OCI-LY3 (cell line): Measurements from ENCODE around the gene ZNF248.

Experiments
- H2AFZ ChIP-seq: fragments of 200-600, 300-600 bp; shearing (Covaris generic); 2 replicates; pipeline ENCODE4 v1.6.0; 2014; ENCODE audit warnings: antibody characterized with exemption, low read depth, low read length
- H3K27ac ChIP-seq: fragments of 200-600, 300-600 bp; sonication (generic); 2 replicates; pipeline ENCODE4 v1.5.1; 2014; ENCODE audit warnings: mild to moderate bottlenecking, low read length, moderate library complexity, mixed read lengths
- H3K27me3 ChIP-seq: fragments of 200-600, 300-600 bp; sonication (generic); 2 replicates; pipeline ENCODE4 v1.6.1; 2014; ENCODE audit warnings: low read depth, low read length, mixed read lengths
- H3K36me3 ChIP-seq: fragments of 200-600, 300-600 bp; sonication (generic); replicated peaks from 2 replicates; pipeline ENCODE3; 2014; ENCODE audit warnings: low read depth, low read length, mixed read lengths
- H3K4me1 ChIP-seq: fragments of 300-600, 200-600 bp; sonication (generic); 2 replicates; pipeline ENCODE4 v1.6.1; 2014; ENCODE audit warnings: low read length, mixed read lengths
- H3K4me2 ChIP-seq: fragments of 200-600, 300-600 bp; sonication (generic); 2 replicates; pipeline ENCODE4 v1.6.1; 2014; ENCODE audit warnings: low read length, mixed read lengths
- H3K4me3 ChIP-seq: fragments of 300-600, 200-600 bp; sonication (generic); 2 replicates; pipeline ENCODE4 v1.5.1; 2014; ENCODE audit warnings: antibody characterized with exemption, mild to moderate bottlenecking, low read length, moderate library complexity
- H3K79me2 ChIP-seq: fragments of 300-600, 200-600 bp; shearing (Covaris generic); 2 replicates; pipeline ENCODE4 v1.6.1; 2014; ENCODE audit warnings: mild to moderate bottlenecking, low read length, mixed read lengths
- H3K9ac ChIP-seq: fragments of 300-600, 200-600 bp; shearing (Covaris generic); 2 replicates; pipeline ENCODE4 v1.6.0; 2014; ENCODE audit warnings: mild to moderate bottlenecking, low read length, moderate library complexity
- H3K9me3 ChIP-seq: fragments of 200-600, 300-600 bp; shearing (Covaris generic); 2 replicates; pipeline ENCODE4 v1.6.1; 2014; ENCODE audit warnings: low read length, mixed read lengths; ENCODE audit not compliant: insufficient read depth
- H4K20me1 ChIP-seq: fragments of 200-600, 300-600 bp; sonication (generic); 2 replicates; pipeline ENCODE4 v1.6.1; 2016; ENCODE audit warnings: low read length, mixed read lengths; ENCODE audit not compliant: insufficient read depth
- EZH2phosphoT487 ChIP-seq: fragments of 200-600 bp; shearing (Covaris generic); IDR thresholded peaks from 2 replicates; pipeline ENCODE4 v1.6.1; 2018; ENCODE audit warnings: antibody characterized with exemption, mixed run types, low read depth
- TF ChIP-seq, protein P1 (sequence below): fragments of 200-600, 300-600 bp; sonication (generic); IDR thresholded peaks from 2 replicates; pipeline ENCODE4 v1.5.1; 2014; ENCODE audit warnings: antibody characterized with exemption, low read length, low read depth

Gene ZNF248

DNA sequence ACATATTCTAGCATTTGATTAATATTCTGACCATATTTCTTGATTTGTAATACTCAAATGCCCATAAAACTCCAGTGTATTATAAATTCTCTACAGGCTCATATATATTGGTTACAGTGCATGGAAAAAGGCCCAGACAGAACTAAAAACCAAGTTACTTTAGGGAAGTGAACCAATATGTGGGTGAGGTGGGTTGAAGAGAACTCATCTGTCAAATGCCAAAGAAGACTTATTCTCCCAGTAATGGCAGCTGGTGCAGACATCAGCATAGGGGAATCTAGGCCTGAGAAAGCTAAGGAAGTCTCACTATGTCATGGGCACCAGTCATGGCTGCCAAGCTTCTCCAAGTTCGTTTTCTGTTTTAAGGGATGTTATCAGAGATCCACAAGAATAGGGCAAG is 30.6 kb downstream of the ZNF248 start:
- H3K27ac ChIP-seq, result no peak overlapping the region
- no peak overlapping the region for H3K4me2 ChIP-seq
- H3K36me3 ChIP-seq, result peaks cover 52% of the 10 kb centered on the region
- peaks cover 4% of the 10 kb centered on the region; the same call in 1 of the 2 replicates for H3K9me3 ChIP-seq
- H2AFZ ChIP-seq, result no peak overlapping the region
- no peaks in the 10 kb centered on the region for H3K79me2 ChIP-seq
- no peaks in the 10 kb centered on the region for H4K20me1 ChIP-seq
- no peaks in the 10 kb centered on the region for H3K4me1 ChIP-seq
- H3K27me3 ChIP-seq, result no peaks in the 10 kb centered on the region
- no peak overlapping the region for H3K9ac ChIP-seq
- no peak for TF ChIP-seq EZH2phosphoT487
- TF ChIP-seq, protein P1, sequence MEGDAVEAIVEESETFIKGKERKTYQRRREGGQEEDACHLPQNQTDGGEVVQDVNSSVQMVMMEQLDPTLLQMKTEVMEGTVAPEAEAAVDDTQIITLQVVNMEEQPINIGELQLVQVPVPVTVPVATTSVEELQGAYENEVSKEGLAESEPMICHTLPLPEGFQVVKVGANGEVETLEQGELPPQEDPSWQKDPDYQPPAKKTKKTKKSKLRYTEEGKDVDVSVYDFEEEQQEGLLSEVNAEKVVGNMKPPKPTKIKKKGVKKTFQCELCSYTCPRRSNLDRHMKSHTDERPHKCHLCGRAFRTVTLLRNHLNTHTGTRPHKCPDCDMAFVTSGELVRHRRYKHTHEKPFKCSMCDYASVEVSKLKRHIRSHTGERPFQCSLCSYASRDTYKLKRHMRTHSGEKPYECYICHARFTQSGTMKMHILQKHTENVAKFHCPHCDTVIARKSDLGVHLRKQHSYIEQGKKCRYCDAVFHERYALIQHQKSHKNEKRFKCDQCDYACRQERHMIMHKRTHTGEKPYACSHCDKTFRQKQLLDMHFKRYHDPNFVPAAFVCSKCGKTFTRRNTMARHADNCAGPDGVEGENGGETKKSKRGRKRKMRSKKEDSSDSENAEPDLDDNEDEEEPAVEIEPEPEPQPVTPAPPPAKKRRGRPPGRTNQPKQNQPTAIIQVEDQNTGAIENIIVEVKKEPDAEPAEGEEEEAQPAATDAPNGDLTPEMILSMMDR, result no peak
- no peak overlapping the region for H3K4me3 ChIP-seq

DNA sequence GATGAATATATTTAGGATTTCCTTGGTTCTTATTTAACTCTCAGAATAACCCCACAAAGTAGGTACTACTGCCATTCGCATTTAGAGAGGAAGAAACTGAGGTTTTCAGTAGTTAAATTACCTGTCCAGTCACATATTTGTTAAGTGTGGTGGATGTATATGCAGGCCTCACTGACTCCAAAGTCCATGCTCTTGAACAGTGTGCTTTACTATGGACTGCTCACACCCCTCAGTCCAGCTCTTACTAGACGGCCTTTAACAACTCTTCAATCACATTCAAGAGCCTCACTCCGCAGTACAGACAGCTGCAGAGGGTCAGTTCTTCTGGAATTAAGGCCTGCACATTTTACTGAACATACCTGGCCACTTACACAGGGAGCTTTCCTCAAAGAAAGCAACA is 36.2 kb downstream of the ZNF248 start:
- no peaks in the 10 kb centered on the region for H3K27me3 ChIP-seq
- no peak overlapping the region for H3K27ac ChIP-seq
- no peaks in the 10 kb centered on the region for H3K9me3 ChIP-seq
- TF ChIP-seq, protein P1, result no peak
- no peak for TF ChIP-seq EZH2phosphoT487
- no peak overlapping the region for H3K9ac ChIP-seq
- no peaks in the 10 kb centered on the region for H4K20me1 ChIP-seq
- no peaks in the 10 kb centered on the region for H3K79me2 ChIP-seq
- H3K4me2 ChIP-seq, result no peak overlapping the region
- no peak overlapping the region for H3K4me3 ChIP-seq
- H2AFZ ChIP-seq, result no peak overlapping the region
- H3K36me3 ChIP-seq, result peaks cover 6% of the 10 kb centered on the region
- no peaks in the 10 kb centered on the region for H3K4me1 ChIP-seq

DNA sequence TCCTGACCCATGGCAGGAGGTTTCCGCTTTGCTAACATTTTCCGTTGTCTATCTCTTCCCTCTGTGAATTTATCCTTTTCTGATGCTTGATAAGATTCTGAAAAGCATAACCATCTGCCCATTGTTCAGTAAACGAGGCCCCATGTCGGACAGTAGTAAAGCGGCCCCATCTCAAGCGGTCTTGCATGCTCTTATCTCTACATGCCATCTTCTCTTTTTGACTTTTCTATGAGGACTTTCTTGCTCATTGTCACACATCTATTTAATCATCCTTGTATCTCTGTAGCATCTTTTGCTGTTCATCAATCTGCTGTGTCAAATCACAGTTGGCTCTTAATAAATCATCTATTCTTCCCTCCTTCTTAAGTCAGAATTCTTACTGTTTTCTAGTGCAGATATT is 37.6 kb downstream of the ZNF248 start:
- Histone ChIP-seq H2AFZ (no peak overlapping the region), H3K4me1 (no peaks in the 10 kb centered on the region), H3K4me2 (no peak overlapping the region), H4K20me1 (no peaks in the 10 kb centered on the region), H3K27ac (no peak overlapping the region), H3K4me3 (no peak overlapping the region), H3K36me3 (peaks cover 6% of the 10 kb centered on the region), H3K9ac (no peak overlapping the region), H3K27me3 (no peaks in the 10 kb centered on the region), H3K79me2 (no peaks in the 10 kb centered on the region), H3K9me3 (no peaks in the 10 kb centered on the region)
- TF ChIP-seq, protein P1, result no peak
- TF ChIP-seq EZH2phosphoT487, result no peak

DNA sequence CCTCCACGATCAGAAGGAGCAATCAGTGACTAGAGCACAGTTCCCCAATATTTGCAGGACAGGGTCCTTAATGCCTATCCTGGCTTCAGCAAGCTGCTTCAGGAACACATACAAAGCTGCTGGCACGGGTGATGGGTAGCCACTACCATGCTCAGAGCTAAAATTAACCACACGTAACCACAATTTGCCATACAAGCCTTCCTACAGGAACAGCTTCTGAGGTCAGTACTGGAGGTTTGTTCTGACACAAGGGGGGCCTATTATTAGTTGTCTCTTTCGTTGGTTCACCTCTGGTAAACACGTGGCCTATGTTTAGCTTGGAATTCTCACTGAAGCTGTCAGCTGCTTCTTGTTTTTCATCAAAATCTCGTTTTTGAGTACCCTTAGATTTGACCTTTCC is 41.1 kb downstream of the ZNF248 start:
- Histone ChIP-seq H4K20me1 (no peaks in the 10 kb centered on the region), H3K4me2 (no peak overlapping the region), H3K4me1 (no peaks in the 10 kb centered on the region), H3K9me3 (no peaks in the 10 kb centered on the region), H3K79me2 (no peaks in the 10 kb centered on the region), H3K27me3 (no peaks in the 10 kb centered on the region), H3K36me3 (no peaks in the 10 kb centered on the region), H3K27ac (no peak overlapping the region), H3K4me3 (no peak overlapping the region), H2AFZ (no peak overlapping the region), H3K9ac (no peak overlapping the region)
- TF ChIP-seq EZH2phosphoT487, result no peak
- TF ChIP-seq, protein P1, result no peak
